ENCODE data around the gene DSP.

DNA sequence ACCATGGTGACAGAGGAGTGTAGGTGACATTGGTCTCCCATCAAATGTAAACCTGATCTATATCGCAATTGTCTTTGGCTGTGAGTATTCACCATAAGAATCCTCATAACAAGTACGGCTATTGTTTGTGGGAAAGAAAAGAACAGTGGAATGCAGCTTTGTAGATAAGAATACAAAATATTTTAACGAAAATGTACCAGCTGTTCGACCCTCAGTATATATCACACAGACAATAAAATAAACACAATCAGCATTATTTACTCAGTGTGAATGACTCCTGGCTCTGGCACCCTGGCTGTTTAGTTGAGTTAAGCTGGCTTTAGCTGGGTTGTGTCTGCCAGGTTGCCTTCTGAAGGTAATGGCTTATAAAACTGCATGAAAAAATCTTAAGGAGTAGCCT lies 91.9 kb downstream of the DSP start:
- TF ChIP-seq POLR2A (IDR thresholded peaks at IDR 0.05) (no peak), CTCF (IDR thresholded peaks at IDR 0.05) (no peak), EP300 (IDR thresholded peaks at IDR 0.05) (no peak)

Measured in tibial nerve (tissue), 4 donors.